HG02943 (cell line): ENCODE data around the gene ENTREP1.
"Not testable (repeated sequence)": the region's sequence is repeated elsewhere in the genome, so short reads cannot be mapped to it uniquely, and the experiment has no call there.

Experiments used
- ATAC-seq: cut with Tn5 transposase; IDR thresholded peaks from one replicate; pipeline ENCODE4 v1.9.1; 2021; ENCODE audit warnings: mild to moderate bottlenecking, low read depth, moderate library complexity; ENCODE audit not compliant: unreplicated experiment

Gene ENTREP1, protein sequence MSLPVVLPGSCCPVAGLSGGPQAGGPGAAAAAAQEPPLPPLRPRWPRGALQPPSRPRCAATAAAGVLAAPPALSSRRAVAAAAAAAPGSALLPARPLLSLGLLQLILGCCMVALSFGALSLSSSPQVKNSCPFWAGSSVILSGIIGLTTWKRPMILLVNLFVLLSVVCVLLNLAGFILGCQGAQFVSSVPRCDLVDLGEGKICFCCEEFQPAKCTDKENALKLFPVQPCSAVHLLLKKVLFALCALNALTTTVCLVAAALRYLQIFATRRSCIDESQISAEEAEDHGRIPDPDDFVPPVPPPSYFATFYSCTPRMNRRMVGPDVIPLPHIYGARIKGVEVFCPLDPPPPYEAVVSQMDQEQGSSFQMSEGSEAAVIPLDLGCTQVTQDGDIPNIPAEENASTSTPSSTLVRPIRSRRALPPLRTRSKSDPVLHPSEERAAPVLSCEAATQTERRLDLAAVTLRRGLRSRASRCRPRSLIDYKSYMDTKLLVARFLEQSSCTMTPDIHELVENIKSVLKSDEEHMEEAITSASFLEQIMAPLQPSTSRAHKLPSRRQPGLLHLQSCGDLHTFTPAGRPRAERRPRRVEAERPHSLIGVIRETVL

GRCh38 chr9:69324549-69325401 lies at the start of gene ENTREP1:
TSS of gene ENTREP1 (plus strand) at chr9:69325215. CDS start at chr9:69325310, 95 bp downstream.
- no peak for ATAC-seq

DNA sequence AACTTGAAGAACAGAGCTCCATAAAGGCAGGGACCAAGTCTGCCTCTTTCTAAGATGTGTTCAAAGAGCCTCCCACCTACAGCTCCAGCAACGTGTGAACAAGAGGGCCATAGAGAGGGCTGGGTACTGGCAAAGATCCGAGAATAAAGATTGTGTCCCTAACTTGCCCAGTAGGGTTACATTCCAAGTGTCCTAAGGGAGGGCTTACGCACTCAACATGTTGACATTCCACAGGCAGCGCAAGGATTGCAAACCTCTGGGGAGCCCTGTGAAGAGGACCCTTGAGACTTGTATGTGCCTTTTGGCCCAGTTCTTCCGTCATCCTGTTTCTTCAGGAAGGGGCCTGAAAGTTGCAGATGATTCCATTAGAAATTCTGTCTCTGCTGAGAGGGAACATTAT lies 48.2 kb upstream of the ENTREP1 start:
- ATAC-seq: no peak

GRCh38 chr9:69279084-69279731 lies 45.8 kb upstream of the ENTREP1 start:
- no peak for ATAC-seq

GRCh38 chr9:69279733-69280132 lies 45.3 kb upstream of the ENTREP1 start:
- ATAC-seq: no peak

- no peak for ATAC-seq
These were observed 42.0 kb upstream of the ENTREP1 start for GRCh38 chr9:69283003-69283402.

- ATAC-seq: no peak
These were observed 32.9 kb upstream of the ENTREP1 start for GRCh38 chr9:69292078-69292477.

- no peak for ATAC-seq
These were observed 31.9 kb upstream of the ENTREP1 start for GRCh38 chr9:69293156-69293555.

- ATAC-seq: no peak
These were observed 29.0 kb upstream of the ENTREP1 start for GRCh38 chr9:69295872-69296552.

DNA sequence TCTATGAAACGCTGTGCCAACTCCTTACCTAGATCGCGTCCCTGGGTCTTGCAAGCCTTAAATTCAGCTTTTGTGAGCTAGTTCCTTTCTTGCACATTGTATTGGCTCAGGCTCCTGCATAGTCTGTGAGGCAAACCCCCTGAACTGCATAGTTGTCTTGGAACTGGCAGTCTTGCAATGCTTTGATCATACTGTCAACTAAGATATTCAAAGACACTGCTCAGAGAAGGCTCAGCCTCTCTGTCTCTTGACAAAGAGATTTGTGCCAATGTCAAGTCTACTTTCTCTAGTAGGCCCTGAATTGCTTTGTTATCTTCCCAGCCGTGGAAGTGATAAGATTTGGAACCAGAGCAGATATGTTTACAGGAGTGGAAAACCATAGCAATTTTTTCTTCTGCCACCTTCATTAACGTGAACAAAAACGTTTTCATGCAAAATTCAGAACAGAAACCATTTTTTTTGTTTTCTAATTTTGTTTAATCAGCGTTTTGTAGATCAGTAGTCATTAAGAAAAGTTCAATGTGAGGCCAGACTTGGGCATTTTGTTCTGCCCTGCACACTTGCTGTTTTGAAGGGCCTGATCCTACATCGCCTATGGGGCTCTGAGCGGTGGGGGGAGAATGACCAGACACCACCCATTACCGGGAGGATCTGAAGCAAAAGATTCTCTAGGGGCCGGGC lies 27.6 kb upstream of the ENTREP1 start:
- ATAC-seq: no peak

DNA sequence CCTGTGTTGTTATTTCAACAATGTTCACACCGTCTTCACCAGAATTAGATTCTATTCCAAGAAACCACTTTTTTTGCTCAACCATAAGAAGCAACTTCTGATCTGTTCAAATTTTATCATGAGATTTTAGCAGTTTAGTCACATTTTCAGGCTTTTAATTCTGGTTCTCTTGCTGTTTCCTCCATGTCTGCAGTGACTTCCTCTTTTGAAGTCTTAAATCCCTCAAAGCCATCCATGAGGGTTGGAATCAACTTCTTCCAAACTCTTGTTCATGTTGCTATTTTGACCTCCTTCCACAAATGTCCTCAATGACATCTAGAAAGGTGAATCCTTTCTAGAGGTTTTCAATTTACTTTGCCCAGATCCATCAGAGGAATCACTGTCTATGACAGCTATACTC lies 25.7 kb upstream of the ENTREP1 start:
- ATAC-seq: no peak

DNA sequence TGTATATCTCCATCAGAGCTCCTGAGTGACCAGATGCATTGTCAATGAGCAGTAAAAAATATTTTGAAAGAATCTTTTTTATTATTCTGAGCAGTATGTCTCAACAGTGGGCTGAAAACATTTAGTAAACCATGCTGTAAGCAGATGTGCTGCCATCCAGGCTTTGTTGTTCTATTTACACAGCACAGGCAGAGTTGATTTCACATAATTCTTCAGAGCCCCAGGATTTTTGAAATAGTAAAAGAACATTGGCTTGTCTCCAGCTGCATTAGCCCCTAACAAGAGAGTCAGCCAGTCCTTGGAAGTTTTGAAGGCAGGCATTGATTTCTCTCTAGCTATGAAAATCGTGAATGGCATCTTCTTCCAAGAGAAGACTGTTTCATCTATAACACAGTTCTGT lies 25.2 kb upstream of the ENTREP1 start:
- no peak for ATAC-seq

- ATAC-seq: no peak
These were observed 21.7 kb upstream of the ENTREP1 start for GRCh38 chr9:69303331-69303730.

- ATAC-seq: not testable (repeated sequence)
These were observed 18.0 kb upstream of the ENTREP1 start for GRCh38 chr9:69306895-69307445.

GRCh38 chr9:69307446-69308205 lies 17.4 kb upstream of the ENTREP1 start:
- no peak for ATAC-seq

- no peak for ATAC-seq
These were observed 16.6 kb upstream of the ENTREP1 start for GRCh38 chr9:69308206-69308931.

DNA sequence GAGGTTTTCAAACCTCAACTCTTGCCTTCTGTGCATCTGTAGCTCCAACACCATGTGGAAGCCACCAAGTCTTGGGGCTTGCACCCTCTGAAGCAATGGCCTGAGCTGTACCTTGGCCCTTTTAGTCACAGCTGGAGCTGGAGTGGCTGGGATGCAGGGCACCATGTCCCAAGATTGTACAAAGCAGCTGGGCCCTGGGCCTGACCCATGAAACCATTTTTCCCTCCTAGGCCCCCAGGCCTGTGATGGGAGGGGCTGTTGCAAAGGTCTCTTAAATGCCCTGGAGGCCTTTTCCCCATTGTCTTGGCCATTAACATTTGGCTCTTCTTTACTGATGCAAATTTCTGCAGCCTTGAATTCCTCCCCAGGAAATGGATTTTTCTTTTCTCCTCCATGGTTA lies 11.8 kb upstream of the ENTREP1 start:
- ATAC-seq: no peak

- no peak for ATAC-seq
These were observed 10.5 kb upstream of the ENTREP1 start for GRCh38 chr9:69314547-69314946.

GRCh38 chr9:69317081-69317480 lies 7.9 kb upstream of the ENTREP1 start:
- ATAC-seq: no peak
